KOPT-K1 (cell line): ENCODE data around the gene RPL19.
"Not testable (repeated sequence)": the region's sequence is repeated elsewhere in the genome, so short reads cannot be mapped to it uniquely, and the experiment has no call there.

Experiments used
- H3K27ac ChIP-seq: fragments of 200-600 bp; sonication (generic); 2 replicates; pipeline ENCODE4 v1.5.1; 2016; ENCODE audit warnings: antibody characterized with exemption, mild to moderate bottlenecking, low read depth, low read length; ENCODE audit not compliant: poor library complexity, severe bottlenecking
- H3K36me3 ChIP-seq: fragments of 200-600 bp; sonication (generic); 2 replicates; pipeline ENCODE4 v1.5.1; 2017; ENCODE audit warnings: antibody characterized with exemption, mild to moderate bottlenecking, low read length, moderate library complexity; ENCODE audit not compliant: insufficient read depth
- H3K9me3 ChIP-seq: fragments of 200-600 bp; sonication (generic); 2 replicates; pipeline ENCODE4 v1.5.1; 2017; ENCODE audit warnings: antibody characterized with exemption, low read length, mild to moderate bottlenecking; ENCODE audit not compliant: insufficient read depth, poor library complexity, severe bottlenecking

RPL19 gene

GRCh38 chr17:39167476-39167875 lies 32.6 kb upstream of the RPL19 start:
- Histone ChIP-seq H3K27ac (peak overlapping the region; percentile 71), H3K9me3 (no peaks in the 10 kb centered on the region), H3K36me3 (no peaks in the 10 kb centered on the region)

GRCh38 chr17:39168503-39168902 lies 31.6 kb upstream of the RPL19 start:
- not testable (repeated sequence) for H3K36me3 ChIP-seq, H3K9me3 ChIP-seq
- H3K27ac ChIP-seq: peak overlapping the region; percentile 71

- Histone ChIP-seq H3K36me3 (no peaks in the 10 kb centered on the region), H3K27ac (peak overlapping the region; percentile 91)
These were observed 31.0 kb upstream of the RPL19 start for GRCh38 chr17:39169101-39169500.

GRCh38 chr17:39169518-39169917 lies 30.6 kb upstream of the RPL19 start:
- Histone ChIP-seq H3K27ac (peak overlapping the region; percentile 91), H3K9me3 (no peaks in the 10 kb centered on the region), H3K36me3 (no peaks in the 10 kb centered on the region)

More at GRCh38 chr17:39169101-39169500, 31.0 kb upstream of the RPL19 start:
- H3K9me3 ChIP-seq: no peaks in the 10 kb centered on the region

- H3K9me3 ChIP-seq: no peaks in the 10 kb centered on the region
- peaks cover 1% of the 10 kb centered on the region for H3K36me3 ChIP-seq
- peak overlapping the region; percentile 91 for H3K27ac ChIP-seq
These were observed 30.0 kb upstream of the RPL19 start for GRCh38 chr17:39170109-39170508.

- H3K9me3 ChIP-seq: no peaks in the 10 kb centered on the region
- peaks cover 6% of the 10 kb centered on the region for H3K36me3 ChIP-seq
- peak overlapping the region; percentile 91 for H3K27ac ChIP-seq
These were observed 29.5 kb upstream of the RPL19 start for GRCh38 chr17:39170558-39170957.

- H3K9me3 ChIP-seq: no peaks in the 10 kb centered on the region
- peak overlapping the region; percentile 91 for H3K27ac ChIP-seq
- H3K36me3 ChIP-seq: peaks cover 19% of the 10 kb centered on the region
These were observed 28.1 kb upstream of the RPL19 start for GRCh38 chr17:39171933-39172332.

- Histone ChIP-seq H3K9me3 (no peaks in the 10 kb centered on the region), H3K27ac (peak overlapping the region; percentile 91), H3K36me3 (peaks cover 31% of the 10 kb centered on the region)
These were observed 27.0 kb upstream of the RPL19 start for GRCh38 chr17:39173080-39173479.

- Histone ChIP-seq H3K27ac (peak overlapping the region; percentile 91), H3K36me3 (peaks cover 37% of the 10 kb centered on the region), H3K9me3 (no peaks in the 10 kb centered on the region)
These were observed 26.4 kb upstream of the RPL19 start for GRCh38 chr17:39173526-39174274.

- no peaks in the 10 kb centered on the region for H3K9me3 ChIP-seq
- peak overlapping the region; percentile 91 for H3K27ac ChIP-seq
- peaks cover 46% of the 10 kb centered on the region for H3K36me3 ChIP-seq
These were observed 25.0 kb upstream of the RPL19 start for GRCh38 chr17:39174920-39175694.

- H3K36me3 ChIP-seq: peaks cover 50% of the 10 kb centered on the region
- no peaks in the 10 kb centered on the region for H3K9me3 ChIP-seq
- no peak overlapping the region for H3K27ac ChIP-seq
These were observed 24.4 kb upstream of the RPL19 start for GRCh38 chr17:39175695-39176093.

GRCh38 chr17:39177256-39177655 lies 22.8 kb upstream of the RPL19 start:
- no peak overlapping the region for H3K27ac ChIP-seq
- no peaks in the 10 kb centered on the region for H3K9me3 ChIP-seq
- H3K36me3 ChIP-seq: peaks cover 63% of the 10 kb centered on the region

- no peaks in the 10 kb centered on the region for H3K9me3 ChIP-seq
- H3K36me3 ChIP-seq: peaks cover 74% of the 10 kb centered on the region
- H3K27ac ChIP-seq: no peak overlapping the region
These were observed 21.5 kb upstream of the RPL19 start for GRCh38 chr17:39178536-39178935.

- Histone ChIP-seq H3K9me3 (no peaks in the 10 kb centered on the region), H3K27ac (no peak overlapping the region), H3K36me3 (peaks cover 88% of the 10 kb centered on the region)
These were observed 18.8 kb upstream of the RPL19 start for GRCh38 chr17:39181303-39181702.

- no peaks in the 10 kb centered on the region for H3K9me3 ChIP-seq
- H3K27ac ChIP-seq: no peak overlapping the region
- peaks cover 88% of the 10 kb centered on the region for H3K36me3 ChIP-seq
These were observed 17.0 kb upstream of the RPL19 start for GRCh38 chr17:39183045-39183444.
